Measurements from ENCODE around the gene NOL4L. TPM values are rescaled to one million over a fixed set of nuclear protein-coding genes. Genes with fewer than 3 reads are reported as not detected.

Gene NOL4L
- total and polyA plus RNA-seq, 12 donors: 1.5 to 10.1 (median 5.1) TPM

DNA sequence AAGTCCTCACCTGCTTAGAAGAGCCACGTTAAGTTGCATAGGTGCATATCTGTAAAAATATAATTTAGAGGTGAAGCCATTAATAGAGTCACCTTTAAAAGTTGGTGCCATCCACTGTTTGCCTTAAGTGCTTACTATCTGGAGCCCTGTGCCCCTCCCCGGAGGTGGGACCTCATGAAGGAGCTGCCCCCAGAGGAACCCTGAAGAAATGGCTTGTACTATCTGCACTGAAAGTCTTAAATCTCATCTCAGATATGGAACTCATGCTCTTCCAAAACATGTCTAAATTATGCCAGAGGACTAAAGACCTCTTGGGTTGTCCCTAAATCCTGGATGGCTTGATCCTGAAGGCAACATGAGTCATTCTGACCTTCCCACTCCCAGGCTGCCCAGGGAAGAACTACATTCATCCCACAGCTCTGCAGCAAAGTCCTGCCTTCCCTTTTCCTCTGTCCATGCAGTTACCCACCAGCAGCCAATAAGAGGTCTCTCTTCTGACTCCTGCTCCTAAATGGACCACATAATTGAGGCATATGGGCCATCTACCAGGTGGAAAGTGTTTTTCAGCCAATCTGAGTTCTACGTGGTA, 141.7 kb downstream of the NOL4L start:
- H3K27ac ChIP-seq: no peak overlapping the region
- no peaks in the 10 kb centered on the region for H3K9me3 ChIP-seq
- H3K36me3 ChIP-seq: peaks cover 0 to 95% (median 13%) of the 10 kb centered on the region in 9 donors
- ATAC-seq (no peak), DNase-seq (no peak)
- intact Hi-C loops (cut with DNase I): no loop called here
- peaks cover 5 to 29% (median 16%) of the 10 kb centered on the region in 9 donors for H3K4me1 ChIP-seq
- no peak overlapping the region for H3K4me3 ChIP-seq
- H3K27me3 ChIP-seq: no peaks in the 10 kb centered on the region
- WGBS, 2 donors: 89 to 90% methylated on average over 3 of the region's 3 CpGs
- TF ChIP-seq, protein P1, sequence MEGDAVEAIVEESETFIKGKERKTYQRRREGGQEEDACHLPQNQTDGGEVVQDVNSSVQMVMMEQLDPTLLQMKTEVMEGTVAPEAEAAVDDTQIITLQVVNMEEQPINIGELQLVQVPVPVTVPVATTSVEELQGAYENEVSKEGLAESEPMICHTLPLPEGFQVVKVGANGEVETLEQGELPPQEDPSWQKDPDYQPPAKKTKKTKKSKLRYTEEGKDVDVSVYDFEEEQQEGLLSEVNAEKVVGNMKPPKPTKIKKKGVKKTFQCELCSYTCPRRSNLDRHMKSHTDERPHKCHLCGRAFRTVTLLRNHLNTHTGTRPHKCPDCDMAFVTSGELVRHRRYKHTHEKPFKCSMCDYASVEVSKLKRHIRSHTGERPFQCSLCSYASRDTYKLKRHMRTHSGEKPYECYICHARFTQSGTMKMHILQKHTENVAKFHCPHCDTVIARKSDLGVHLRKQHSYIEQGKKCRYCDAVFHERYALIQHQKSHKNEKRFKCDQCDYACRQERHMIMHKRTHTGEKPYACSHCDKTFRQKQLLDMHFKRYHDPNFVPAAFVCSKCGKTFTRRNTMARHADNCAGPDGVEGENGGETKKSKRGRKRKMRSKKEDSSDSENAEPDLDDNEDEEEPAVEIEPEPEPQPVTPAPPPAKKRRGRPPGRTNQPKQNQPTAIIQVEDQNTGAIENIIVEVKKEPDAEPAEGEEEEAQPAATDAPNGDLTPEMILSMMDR (IDR thresholded peaks at IDR 0.05): no peak

- peaks cover 3 to 22% (median 10%) of the 10 kb centered on the region in 9 donors for H3K4me1 ChIP-seq
- H3K4me3 ChIP-seq: no peak overlapping the region
- no peak for ATAC-seq
- H3K27me3 ChIP-seq: no peaks in the 10 kb centered on the region
- no peak for DNase-seq
- intact Hi-C loops (cut with DNase I): no loop called here
- TF ChIP-seq, protein P1 (IDR thresholded peaks at IDR 0.05): no peak
- H3K36me3 ChIP-seq: peaks cover 0 to 95% (median 17%) of the 10 kb centered on the region in 9 donors
- no peaks in the 10 kb centered on the region for H3K9me3 ChIP-seq
- H3K27ac ChIP-seq: no peak overlapping the region
- 81 to 87% methylated on average over 10 of the region's 10 CpGs for WGBS, 2 donors
Observed at GRCh38 chr20:32442630-32443373, 142.3 kb downstream of the NOL4L start.

- ATAC-seq (no peak), DNase-seq (no peak)
- Histone ChIP-seq H3K27ac (no peak overlapping the region), H3K4me1 (peaks cover 0 to 11% (median 5%) of the 10 kb centered on the region in 9 donors), H3K27me3 (no peaks in the 10 kb centered on the region), H3K9me3 (no peaks in the 10 kb centered on the region), H3K4me3 (no peak overlapping the region), H3K36me3 (peaks cover 0 to 96% (median 23%) of the 10 kb centered on the region in 9 donors)
- intact Hi-C loops (cut with DNase I): no loop called here
- WGBS, 2 donors: 86 to 95% methylated on average over 4 of the region's 4 CpGs
- TF ChIP-seq, protein P1 (IDR thresholded peaks at IDR 0.05): no peak
Observed at GRCh38 chr20:32441638-32442037, 143.5 kb downstream of the NOL4L start.

DNA sequence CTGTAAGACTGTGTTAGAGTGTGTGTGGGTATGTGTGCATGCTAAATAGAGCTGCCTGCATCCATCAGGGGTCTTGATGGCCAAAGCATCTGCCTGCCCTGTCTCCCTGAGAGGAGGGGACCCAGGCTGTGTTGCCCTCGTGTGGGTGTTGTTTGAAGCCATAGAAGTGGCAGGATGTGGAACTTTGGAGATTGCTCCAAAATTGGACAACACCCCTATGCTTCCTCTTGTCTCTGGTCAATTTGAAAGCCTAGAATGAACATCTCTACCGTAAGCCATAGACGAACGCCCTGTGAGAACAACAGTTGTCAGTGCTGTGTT, 144.4 kb downstream of the NOL4L start:
- no peak for ATAC-seq
- Histone ChIP-seq H3K4me3 (no peak overlapping the region), H3K4me1 (peaks cover 0 to 1% (median under 1%) of the 10 kb centered on the region in 9 donors), H3K27ac (no peak overlapping the region), H3K36me3 (peaks cover 0 to 96% (median 28%) of the 10 kb centered on the region in 9 donors), H3K27me3 (no peaks in the 10 kb centered on the region), H3K9me3 (no peaks in the 10 kb centered on the region)
- WGBS, 2 donors: 88 to 92% methylated on average over 4 of the region's 4 CpGs
- intact Hi-C loops (cut with DNase I): no loop called here
- TF ChIP-seq, protein P1 (IDR thresholded peaks at IDR 0.05): no peak
- no peak for DNase-seq
